HEK293 (cell line): ENCODE measurements around the gene RPUSD1.
A peak's percentile ranks its signal among the peaks of the same experiment; 100 is the strongest.

Experiments
- CTCF ChIA-PET: fragments of 350-600 bp; formaldehyde crosslinking; extraction: SDS; loops from one replicate; lab custom pipeline; 2021; ENCODE audit warnings: antibody characterized with exemption; lab: Yijun Ruan, JAX
- POLR2A ChIA-PET: fragments of 300-600 bp; formaldehyde crosslinking; extraction: SDS; loops from one replicate; lab custom pipeline; 2020; ENCODE audit warnings: antibody characterized with exemption, inconsistent platforms; lab: Yijun Ruan, JAX
- H3K27ac ChIP-seq: fragments of 200-500 bp; sonication (Bioruptor generic); 2 replicates; pipeline ENCODE4 v1.5.1; 2014; ENCODE audit warnings: low read depth, low read length, control low read depth, inconsistent platforms; ENCODE audit errors: extremely low read depth
- H3K36me3 ChIP-seq, 2 experiments: fragments of 200-500 bp in 1 of 2; sonication (Bioruptor generic) in 1 of 2; 1 replicate in 1 of 2; 2 replicates in 1 of 2; pipeline ENCODE4 v1.5.1; 2014 to 2017; ENCODE audit warnings: inconsistent platforms in 2 of 2, low read length in 2 of 2; ENCODE audit not compliant: control insufficient read depth in 2 of 2, insufficient read depth in 1 of 2
- H3K4me1 ChIP-seq: fragments of 200-500 bp; sonication (Bioruptor generic); 2 replicates; pipeline ENCODE4 v1.5.1; 2014; ENCODE audit warnings: mild to moderate bottlenecking, low read length, inconsistent platforms; ENCODE audit not compliant: control insufficient read depth, insufficient read depth
- H3K4me3 ChIP-seq: 2 replicates; pipeline ENCODE4 v1.5.1; 2011; ENCODE audit warnings: low read depth, mild to moderate bottlenecking, control low read depth, low read length, moderate library complexity
- H3K9me3 ChIP-seq: fragments of 200-500 bp; sonication (Bioruptor generic); 2 replicates; pipeline ENCODE4 v1.5.1; 2014; ENCODE audit warnings: low read depth, low read length, inconsistent platforms; ENCODE audit not compliant: control insufficient read depth, insufficient read depth
- HOXD13 ChIP-seq: sonication (generic); formaldehyde crosslinking; IDR thresholded peaks from 2 replicates; pipeline ENCODE4 v1.8.0; 2022; ENCODE audit warnings: missing genetic modification reagents, borderline replicate concordance
- SALL2 ChIP-seq: fragments of 450-650 bp; formaldehyde crosslinking; IDR thresholded peaks from 2 replicates; pipeline ENCODE4 v1.5.0; 2017; ENCODE audit warnings: missing biosample characterization, mild to moderate bottlenecking, missing genetic modification characterization, borderline replicate concordance
- YY2 ChIP-seq: fragments of 450-650 bp; formaldehyde crosslinking; IDR thresholded peaks from 2 replicates; pipeline ENCODE4 v1.5.1; 2016; ENCODE audit warnings: missing biosample characterization, missing genetic modification characterization
- ZFP37 ChIP-seq: fragments of 450-650 bp; formaldehyde crosslinking; IDR thresholded peaks from 2 replicates; pipeline ENCODE4 v1.5.1; 2016; ENCODE audit warnings: missing biosample characterization, missing genetic modification characterization
- ZNF221 ChIP-seq: fragments of 450-650 bp; formaldehyde crosslinking; IDR thresholded peaks from 2 replicates; pipeline ENCODE4 v1.5.1; 2017; ENCODE audit warnings: missing biosample characterization, missing genetic modification characterization, borderline replicate concordance
- ZNF350 ChIP-seq: fragments of 450-650 bp; formaldehyde crosslinking; IDR thresholded peaks from 2 replicates; pipeline ENCODE4 v1.5.0; 2017; ENCODE audit warnings: missing biosample characterization, mild to moderate bottlenecking, missing genetic modification characterization
- ZNF530 ChIP-seq: fragments of 450-650 bp; formaldehyde crosslinking; IDR thresholded peaks from 2 replicates; pipeline ENCODE4 v1.5.1; 2016; ENCODE audit warnings: low read depth, missing biosample characterization, missing genetic modification characterization
- ZNF544 ChIP-seq: fragments of 450-650 bp; formaldehyde crosslinking; IDR thresholded peaks from 2 replicates; pipeline ENCODE4 v1.5.0; 2017; ENCODE audit warnings: missing biosample characterization, missing genetic modification characterization
- ZSCAN4 ChIP-seq: fragments of 450-650 bp; formaldehyde crosslinking; IDR thresholded peaks from 2 replicates; pipeline ENCODE4 v1.5.1; 2017; ENCODE audit warnings: missing biosample characterization, missing genetic modification characterization
- TF ChIP-seq, protein P1 (sequence below): fragments of 450-650 bp; formaldehyde crosslinking; IDR thresholded peaks from 2 replicates; pipeline ENCODE4 v1.5.1; 2016; ENCODE audit warnings: missing biosample characterization, missing genetic modification characterization
- TF ChIP-seq, protein P2 (sequence below): fragments of 450-650 bp; formaldehyde crosslinking; IDR thresholded peaks from 2 replicates; pipeline ENCODE4 v1.5.1; 2016; ENCODE audit warnings: missing biosample characterization, missing genetic modification characterization, borderline replicate concordance
- TF ChIP-seq, protein P3 (sequence below): fragments of 450-650 bp; formaldehyde crosslinking; IDR thresholded peaks from 2 replicates; pipeline ENCODE4 v1.5.1; 2016; ENCODE audit warnings: missing biosample characterization, missing genetic modification characterization

The RPUSD1 gene

GRCh38 chr16:766820-767640 lies 21.2 kb downstream of the RPUSD1 start (continued):
- TF ChIP-seq, protein P1, sequence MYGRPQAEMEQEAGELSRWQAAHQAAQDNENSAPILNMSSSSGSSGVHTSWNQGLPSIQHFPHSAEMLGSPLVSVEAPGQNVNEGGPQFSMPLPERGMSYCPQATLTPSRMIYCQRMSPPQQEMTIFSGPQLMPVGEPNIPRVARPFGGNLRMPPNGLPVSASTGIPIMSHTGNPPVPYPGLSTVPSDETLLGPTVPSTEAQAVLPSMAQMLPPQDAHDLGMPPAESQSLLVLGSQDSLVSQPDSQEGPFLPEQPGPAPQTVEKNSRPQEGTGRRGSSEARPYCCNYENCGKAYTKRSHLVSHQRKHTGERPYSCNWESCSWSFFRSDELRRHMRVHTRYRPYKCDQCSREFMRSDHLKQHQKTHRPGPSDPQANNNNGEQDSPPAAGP (tag by site-specific recombination), result no peak

DNA sequence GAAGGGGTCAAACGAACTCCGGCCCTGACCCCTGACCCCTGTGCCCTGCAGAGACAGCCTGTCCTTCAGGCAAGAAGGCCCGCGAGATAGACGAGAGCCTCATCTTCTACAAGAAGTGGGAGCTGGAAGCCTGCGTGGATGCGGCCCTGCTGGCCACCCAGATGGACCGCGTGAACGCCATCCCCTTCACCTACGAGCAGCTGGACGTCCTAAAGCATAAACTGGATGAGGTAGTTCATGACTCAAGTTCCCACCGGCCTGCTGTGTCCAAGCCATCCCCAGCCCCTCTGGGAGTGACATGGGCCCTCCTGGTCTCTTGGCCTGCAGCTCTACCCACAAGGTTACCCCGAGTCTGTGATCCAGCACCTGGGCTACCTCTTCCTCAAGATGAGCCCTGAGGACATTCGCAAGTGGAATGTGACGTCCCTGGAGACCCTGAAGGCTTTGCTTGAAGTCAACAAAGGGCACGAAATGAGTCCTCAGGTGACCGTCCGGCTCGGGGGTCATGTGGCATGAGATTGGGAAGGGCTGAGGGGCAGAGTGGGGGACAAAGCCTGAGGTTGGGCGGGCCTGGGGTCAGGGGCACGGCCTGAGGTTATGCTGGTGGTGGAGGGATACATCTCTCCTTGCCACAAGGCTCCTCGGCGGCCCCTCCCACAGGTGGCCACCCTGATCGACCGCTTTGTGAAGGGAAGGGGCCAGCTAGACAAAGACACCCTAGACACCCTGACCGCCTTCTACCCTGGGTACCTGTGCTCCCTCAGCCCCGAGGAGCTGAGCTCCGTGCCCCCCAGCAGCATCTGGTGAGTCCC lies 22.0 kb downstream of the RPUSD1 start:
- H3K36me3 ChIP-seq, result no peaks in the 10 kb centered on the region
- H3K4me3 ChIP-seq, result no peak overlapping the region
- POLR2A ChIA-PET, result interaction anchor here (0.7 kb wide), 1 partner anchor 16 kb away, joined by 3 read pairs; no protein-coding TSS in a partner anchor
- H3K27ac ChIP-seq, result no peak overlapping the region
- TF ChIP-seq ZNF350 (no peak), ZNF530 (tag by site-specific recombination) (no peak), ZNF544 (no peak), ZSCAN4 (no peak), ZFP37 (tag by site-specific recombination) (no peak), HOXD13 (no peak)
- TF ChIP-seq, protein P2, sequence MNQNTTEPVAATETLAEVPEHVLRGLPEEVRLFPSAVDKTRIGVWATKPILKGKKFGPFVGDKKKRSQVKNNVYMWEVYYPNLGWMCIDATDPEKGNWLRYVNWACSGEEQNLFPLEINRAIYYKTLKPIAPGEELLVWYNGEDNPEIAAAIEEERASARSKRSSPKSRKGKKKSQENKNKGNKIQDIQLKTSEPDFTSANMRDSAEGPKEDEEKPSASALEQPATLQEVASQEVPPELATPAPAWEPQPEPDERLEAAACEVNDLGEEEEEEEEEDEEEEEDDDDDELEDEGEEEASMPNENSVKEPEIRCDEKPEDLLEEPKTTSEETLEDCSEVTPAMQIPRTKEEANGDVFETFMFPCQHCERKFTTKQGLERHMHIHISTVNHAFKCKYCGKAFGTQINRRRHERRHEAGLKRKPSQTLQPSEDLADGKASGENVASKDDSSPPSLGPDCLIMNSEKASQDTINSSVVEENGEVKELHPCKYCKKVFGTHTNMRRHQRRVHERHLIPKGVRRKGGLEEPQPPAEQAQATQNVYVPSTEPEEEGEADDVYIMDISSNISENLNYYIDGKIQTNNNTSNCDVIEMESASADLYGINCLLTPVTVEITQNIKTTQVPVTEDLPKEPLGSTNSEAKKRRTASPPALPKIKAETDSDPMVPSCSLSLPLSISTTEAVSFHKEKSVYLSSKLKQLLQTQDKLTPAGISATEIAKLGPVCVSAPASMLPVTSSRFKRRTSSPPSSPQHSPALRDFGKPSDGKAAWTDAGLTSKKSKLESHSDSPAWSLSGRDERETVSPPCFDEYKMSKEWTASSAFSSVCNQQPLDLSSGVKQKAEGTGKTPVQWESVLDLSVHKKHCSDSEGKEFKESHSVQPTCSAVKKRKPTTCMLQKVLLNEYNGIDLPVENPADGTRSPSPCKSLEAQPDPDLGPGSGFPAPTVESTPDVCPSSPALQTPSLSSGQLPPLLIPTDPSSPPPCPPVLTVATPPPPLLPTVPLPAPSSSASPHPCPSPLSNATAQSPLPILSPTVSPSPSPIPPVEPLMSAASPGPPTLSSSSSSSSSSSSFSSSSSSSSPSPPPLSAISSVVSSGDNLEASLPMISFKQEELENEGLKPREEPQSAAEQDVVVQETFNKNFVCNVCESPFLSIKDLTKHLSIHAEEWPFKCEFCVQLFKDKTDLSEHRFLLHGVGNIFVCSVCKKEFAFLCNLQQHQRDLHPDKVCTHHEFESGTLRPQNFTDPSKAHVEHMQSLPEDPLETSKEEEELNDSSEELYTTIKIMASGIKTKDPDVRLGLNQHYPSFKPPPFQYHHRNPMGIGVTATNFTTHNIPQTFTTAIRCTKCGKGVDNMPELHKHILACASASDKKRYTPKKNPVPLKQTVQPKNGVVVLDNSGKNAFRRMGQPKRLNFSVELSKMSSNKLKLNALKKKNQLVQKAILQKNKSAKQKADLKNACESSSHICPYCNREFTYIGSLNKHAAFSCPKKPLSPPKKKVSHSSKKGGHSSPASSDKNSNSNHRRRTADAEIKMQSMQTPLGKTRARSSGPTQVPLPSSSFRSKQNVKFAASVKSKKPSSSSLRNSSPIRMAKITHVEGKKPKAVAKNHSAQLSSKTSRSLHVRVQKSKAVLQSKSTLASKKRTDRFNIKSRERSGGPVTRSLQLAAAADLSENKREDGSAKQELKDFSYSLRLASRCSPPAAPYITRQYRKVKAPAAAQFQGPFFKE, result no peak
- TF ChIP-seq, all 188 proteins: peak for 0
- Histone ChIP-seq H3K9me3 (no peaks in the 10 kb centered on the region), H3K4me1 (no peaks in the 10 kb centered on the region)
- CTCF ChIA-PET, result no interaction called here

DNA sequence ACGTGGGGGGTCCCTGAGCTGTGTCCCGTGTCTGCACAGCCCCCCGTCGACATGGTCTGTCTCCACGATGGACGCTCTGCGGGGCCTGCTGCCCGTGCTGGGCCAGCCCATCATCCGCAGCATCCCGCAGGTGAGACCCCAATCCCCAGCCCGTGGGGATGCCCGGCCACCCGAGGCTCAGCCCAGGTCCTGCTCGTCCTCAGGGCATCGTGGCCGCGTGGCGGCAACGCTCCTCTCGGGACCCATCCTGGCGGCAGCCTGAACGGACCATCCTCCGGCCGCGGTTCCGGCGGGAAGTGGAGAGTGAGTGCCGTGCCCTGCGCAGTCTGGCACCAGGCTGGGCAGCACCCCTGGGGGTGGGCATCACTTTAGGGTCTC lies 22.7 kb downstream of the RPUSD1 start:
- POLR2A ChIA-PET, result no interaction called here
- Histone ChIP-seq H3K4me1 (no peaks in the 10 kb centered on the region), H3K27ac (no peak overlapping the region)
- TF ChIP-seq, protein P3, sequence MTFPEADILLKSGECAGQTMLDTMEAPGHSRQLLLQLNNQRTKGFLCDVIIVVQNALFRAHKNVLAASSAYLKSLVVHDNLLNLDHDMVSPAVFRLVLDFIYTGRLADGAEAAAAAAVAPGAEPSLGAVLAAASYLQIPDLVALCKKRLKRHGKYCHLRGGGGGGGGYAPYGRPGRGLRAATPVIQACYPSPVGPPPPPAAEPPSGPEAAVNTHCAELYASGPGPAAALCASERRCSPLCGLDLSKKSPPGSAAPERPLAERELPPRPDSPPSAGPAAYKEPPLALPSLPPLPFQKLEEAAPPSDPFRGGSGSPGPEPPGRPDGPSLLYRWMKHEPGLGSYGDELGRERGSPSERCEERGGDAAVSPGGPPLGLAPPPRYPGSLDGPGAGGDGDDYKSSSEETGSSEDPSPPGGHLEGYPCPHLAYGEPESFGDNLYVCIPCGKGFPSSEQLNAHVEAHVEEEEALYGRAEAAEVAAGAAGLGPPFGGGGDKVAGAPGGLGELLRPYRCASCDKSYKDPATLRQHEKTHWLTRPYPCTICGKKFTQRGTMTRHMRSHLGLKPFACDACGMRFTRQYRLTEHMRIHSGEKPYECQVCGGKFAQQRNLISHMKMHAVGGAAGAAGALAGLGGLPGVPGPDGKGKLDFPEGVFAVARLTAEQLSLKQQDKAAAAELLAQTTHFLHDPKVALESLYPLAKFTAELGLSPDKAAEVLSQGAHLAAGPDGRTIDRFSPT, result peak; percentile 47; the same call in 1 of the 2 replicates
- no peak for TF ChIP-seq YY2
- TF ChIP-seq ZNF221 (tag by site-specific recombination), result no peak
- no peak for TF ChIP-seq SALL2 (tag by site-specific recombination)
- TF ChIP-seq, all 188 proteins: peak for 1
- H3K4me3 ChIP-seq, result no peak overlapping the region
- CTCF ChIA-PET, result no interaction called here
- H3K36me3 ChIP-seq, result no peaks in the 10 kb centered on the region
- H3K9me3 ChIP-seq, result no peaks in the 10 kb centered on the region
